OCI-LY3 (cell line): ENCODE measurements around the gene FAM204A.

ENCODE experiments used
- H2AFZ ChIP-seq: fragments of 200-600, 300-600 bp; shearing (Covaris generic); 2 replicates; pipeline ENCODE4 v1.6.0; 2014; ENCODE audit warnings: antibody characterized with exemption, low read depth, low read length
- H3K27ac ChIP-seq: fragments of 200-600, 300-600 bp; sonication (generic); 2 replicates; pipeline ENCODE4 v1.5.1; 2014; ENCODE audit warnings: mild to moderate bottlenecking, low read length, moderate library complexity, mixed read lengths
- H3K27me3 ChIP-seq: fragments of 200-600, 300-600 bp; sonication (generic); 2 replicates; pipeline ENCODE4 v1.6.1; 2014; ENCODE audit warnings: low read depth, low read length, mixed read lengths
- H3K36me3 ChIP-seq: fragments of 200-600, 300-600 bp; sonication (generic); replicated peaks from 2 replicates; pipeline ENCODE3; 2014; ENCODE audit warnings: low read depth, low read length, mixed read lengths
- H3K4me1 ChIP-seq: fragments of 300-600, 200-600 bp; sonication (generic); 2 replicates; pipeline ENCODE4 v1.6.1; 2014; ENCODE audit warnings: low read length, mixed read lengths
- H3K4me2 ChIP-seq: fragments of 200-600, 300-600 bp; sonication (generic); 2 replicates; pipeline ENCODE4 v1.6.1; 2014; ENCODE audit warnings: low read length, mixed read lengths
- H3K4me3 ChIP-seq: fragments of 300-600, 200-600 bp; sonication (generic); 2 replicates; pipeline ENCODE4 v1.5.1; 2014; ENCODE audit warnings: antibody characterized with exemption, mild to moderate bottlenecking, low read length, moderate library complexity
- H3K79me2 ChIP-seq: fragments of 300-600, 200-600 bp; shearing (Covaris generic); 2 replicates; pipeline ENCODE4 v1.6.1; 2014; ENCODE audit warnings: mild to moderate bottlenecking, low read length, mixed read lengths
- H3K9ac ChIP-seq: fragments of 300-600, 200-600 bp; shearing (Covaris generic); 2 replicates; pipeline ENCODE4 v1.6.0; 2014; ENCODE audit warnings: mild to moderate bottlenecking, low read length, moderate library complexity
- H3K9me3 ChIP-seq: fragments of 200-600, 300-600 bp; shearing (Covaris generic); 2 replicates; pipeline ENCODE4 v1.6.1; 2014; ENCODE audit warnings: low read length, mixed read lengths; ENCODE audit not compliant: insufficient read depth
- H4K20me1 ChIP-seq: fragments of 200-600, 300-600 bp; sonication (generic); 2 replicates; pipeline ENCODE4 v1.6.1; 2016; ENCODE audit warnings: low read length, mixed read lengths; ENCODE audit not compliant: insufficient read depth
- EZH2phosphoT487 ChIP-seq: fragments of 200-600 bp; shearing (Covaris generic); IDR thresholded peaks from 2 replicates; pipeline ENCODE4 v1.6.1; 2018; ENCODE audit warnings: antibody characterized with exemption, mixed run types, low read depth
- TF ChIP-seq, protein P1 (sequence below): fragments of 200-600, 300-600 bp; sonication (generic); IDR thresholded peaks from 2 replicates; pipeline ENCODE4 v1.5.1; 2014; ENCODE audit warnings: antibody characterized with exemption, low read length, low read depth

FAM204A gene

DNA sequence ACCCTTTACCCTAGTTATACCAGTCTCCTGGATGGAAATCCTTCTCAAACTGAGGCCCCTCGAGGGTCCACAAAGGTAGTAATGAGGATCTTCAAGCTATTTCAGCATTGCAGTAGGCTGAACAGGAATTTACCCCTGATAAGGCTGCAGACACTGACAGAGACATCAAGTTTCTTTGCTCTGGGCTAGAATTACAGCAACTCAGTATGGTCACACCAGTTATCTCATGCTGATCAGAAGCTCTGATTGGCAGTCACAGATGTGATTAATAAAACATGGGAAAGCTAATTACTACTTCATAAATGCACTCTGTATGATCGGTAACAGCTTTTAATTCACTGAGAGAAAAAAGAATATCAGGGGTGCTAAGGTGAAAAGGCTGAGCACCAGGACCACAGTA is 30.6 kb downstream of the FAM204A start:
- no peak overlapping the region for H3K9ac ChIP-seq
- peaks cover 2% of the 10 kb centered on the region for H3K36me3 ChIP-seq
- no peaks in the 10 kb centered on the region for H3K9me3 ChIP-seq
- H3K4me2 ChIP-seq: no peak overlapping the region
- TF ChIP-seq, protein P1, sequence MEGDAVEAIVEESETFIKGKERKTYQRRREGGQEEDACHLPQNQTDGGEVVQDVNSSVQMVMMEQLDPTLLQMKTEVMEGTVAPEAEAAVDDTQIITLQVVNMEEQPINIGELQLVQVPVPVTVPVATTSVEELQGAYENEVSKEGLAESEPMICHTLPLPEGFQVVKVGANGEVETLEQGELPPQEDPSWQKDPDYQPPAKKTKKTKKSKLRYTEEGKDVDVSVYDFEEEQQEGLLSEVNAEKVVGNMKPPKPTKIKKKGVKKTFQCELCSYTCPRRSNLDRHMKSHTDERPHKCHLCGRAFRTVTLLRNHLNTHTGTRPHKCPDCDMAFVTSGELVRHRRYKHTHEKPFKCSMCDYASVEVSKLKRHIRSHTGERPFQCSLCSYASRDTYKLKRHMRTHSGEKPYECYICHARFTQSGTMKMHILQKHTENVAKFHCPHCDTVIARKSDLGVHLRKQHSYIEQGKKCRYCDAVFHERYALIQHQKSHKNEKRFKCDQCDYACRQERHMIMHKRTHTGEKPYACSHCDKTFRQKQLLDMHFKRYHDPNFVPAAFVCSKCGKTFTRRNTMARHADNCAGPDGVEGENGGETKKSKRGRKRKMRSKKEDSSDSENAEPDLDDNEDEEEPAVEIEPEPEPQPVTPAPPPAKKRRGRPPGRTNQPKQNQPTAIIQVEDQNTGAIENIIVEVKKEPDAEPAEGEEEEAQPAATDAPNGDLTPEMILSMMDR: no peak
- no peak for TF ChIP-seq EZH2phosphoT487
- H3K4me1 ChIP-seq: no peaks in the 10 kb centered on the region
- no peak overlapping the region for H2AFZ ChIP-seq
- no peaks in the 10 kb centered on the region for H4K20me1 ChIP-seq
- H3K27ac ChIP-seq: no peak overlapping the region
- H3K79me2 ChIP-seq: no peaks in the 10 kb centered on the region
- no peak overlapping the region for H3K4me3 ChIP-seq
- no peaks in the 10 kb centered on the region for H3K27me3 ChIP-seq

DNA sequence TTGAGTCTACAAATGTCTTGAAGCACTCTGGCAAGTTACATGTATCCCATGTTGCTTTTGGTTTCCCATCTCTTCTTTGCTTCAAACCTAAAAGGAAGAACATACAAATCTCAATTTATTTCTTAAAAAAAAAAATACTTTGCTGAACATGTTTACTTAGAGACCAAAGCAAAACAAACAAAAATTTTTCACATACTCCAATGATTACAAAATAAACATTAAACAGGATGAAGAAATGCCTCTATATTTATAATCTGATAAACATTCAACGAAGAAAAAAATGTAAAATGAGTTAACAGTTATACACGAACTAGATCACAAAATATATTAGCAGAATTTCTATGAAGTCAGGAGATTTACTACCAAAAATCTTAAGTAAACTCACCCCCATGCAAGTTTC is 31.3 kb downstream of the FAM204A start:
- Histone ChIP-seq H3K79me2 (no peaks in the 10 kb centered on the region), H3K27me3 (no peaks in the 10 kb centered on the region), H3K9me3 (no peaks in the 10 kb centered on the region), H3K27ac (no peak overlapping the region), H4K20me1 (no peaks in the 10 kb centered on the region), H3K9ac (no peak overlapping the region), H2AFZ (no peak overlapping the region), H3K36me3 (peaks cover 6% of the 10 kb centered on the region), H3K4me2 (no peak overlapping the region), H3K4me1 (no peaks in the 10 kb centered on the region), H3K4me3 (no peak overlapping the region)
- no peak for TF ChIP-seq EZH2phosphoT487
- TF ChIP-seq, protein P1: no peak

DNA sequence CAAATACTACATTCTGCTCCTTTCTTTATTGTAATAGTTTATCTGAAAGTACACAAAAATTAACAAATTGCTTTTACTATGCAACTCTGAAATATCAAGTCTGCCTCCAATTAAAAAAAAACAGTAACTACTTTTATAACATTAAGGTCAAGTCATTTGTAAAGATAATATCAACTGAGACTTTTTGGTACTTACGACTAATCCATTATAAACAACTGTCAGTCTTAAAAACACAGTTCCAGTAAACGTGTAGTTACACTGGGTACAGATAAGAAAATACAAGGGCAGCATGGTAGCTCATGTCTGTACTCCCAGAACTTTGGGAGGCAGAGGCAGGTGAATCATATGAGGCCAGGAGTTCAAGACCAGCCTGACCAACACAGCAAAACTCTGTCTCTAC is 32.2 kb downstream of the FAM204A start:
- no peaks in the 10 kb centered on the region for H3K79me2 ChIP-seq

DNA sequence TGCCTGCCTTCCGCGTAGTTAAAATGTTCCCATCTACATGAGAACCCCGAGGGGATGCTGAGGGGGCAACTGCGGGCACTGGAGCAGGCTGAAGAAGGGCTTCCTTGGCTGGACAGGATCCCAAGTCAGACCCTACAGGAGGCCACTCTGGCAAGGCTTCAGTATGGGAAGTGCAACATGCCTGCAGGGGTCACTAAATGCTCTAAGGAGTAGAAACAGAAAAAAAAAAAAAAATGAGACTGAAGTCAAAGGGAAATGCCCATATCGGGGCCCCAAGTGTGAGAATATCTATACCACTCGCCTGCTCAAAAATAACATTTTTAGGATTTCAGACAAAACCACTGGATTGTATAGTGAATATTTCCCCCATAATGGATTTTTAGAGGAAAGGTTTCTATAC is 33.5 kb downstream of the FAM204A start:
- H3K4me1 ChIP-seq: no peaks in the 10 kb centered on the region
- H3K4me3 ChIP-seq: no peak overlapping the region
- H3K27me3 ChIP-seq: no peaks in the 10 kb centered on the region
- H2AFZ ChIP-seq: no peak overlapping the region
- TF ChIP-seq, protein P1: no peak
- TF ChIP-seq EZH2phosphoT487: no peak
- no peak overlapping the region for H3K27ac ChIP-seq
- H3K4me2 ChIP-seq: no peak overlapping the region
- no peaks in the 10 kb centered on the region for H4K20me1 ChIP-seq
- peaks cover 6% of the 10 kb centered on the region for H3K36me3 ChIP-seq
- H3K9ac ChIP-seq: no peak overlapping the region
- H3K9me3 ChIP-seq: no peaks in the 10 kb centered on the region
- H3K79me2 ChIP-seq: no peaks in the 10 kb centered on the region

More for the DNA sequence above, 32.2 kb downstream of the FAM204A start:
- H3K9me3 ChIP-seq: no peaks in the 10 kb centered on the region
- no peaks in the 10 kb centered on the region for H3K4me1 ChIP-seq
- H4K20me1 ChIP-seq: no peaks in the 10 kb centered on the region
- no peak overlapping the region for H3K9ac ChIP-seq
- H3K27me3 ChIP-seq: no peaks in the 10 kb centered on the region
- TF ChIP-seq, protein P1: no peak
- TF ChIP-seq EZH2phosphoT487: no peak
- no peak overlapping the region for H3K27ac ChIP-seq
- H3K36me3 ChIP-seq: peaks cover 6% of the 10 kb centered on the region
- no peak overlapping the region for H3K4me3 ChIP-seq
- H3K4me2 ChIP-seq: no peak overlapping the region
- H2AFZ ChIP-seq: no peak overlapping the region
